ENCODE data around the gene LMNA. TPM values are rescaled to one million over a fixed set of nuclear protein-coding genes. Genes with fewer than 3 reads are reported as not detected.

Gene LMNA
- total RNA-seq, 1 donor from 2014 or later: 358 TPM

DNA sequence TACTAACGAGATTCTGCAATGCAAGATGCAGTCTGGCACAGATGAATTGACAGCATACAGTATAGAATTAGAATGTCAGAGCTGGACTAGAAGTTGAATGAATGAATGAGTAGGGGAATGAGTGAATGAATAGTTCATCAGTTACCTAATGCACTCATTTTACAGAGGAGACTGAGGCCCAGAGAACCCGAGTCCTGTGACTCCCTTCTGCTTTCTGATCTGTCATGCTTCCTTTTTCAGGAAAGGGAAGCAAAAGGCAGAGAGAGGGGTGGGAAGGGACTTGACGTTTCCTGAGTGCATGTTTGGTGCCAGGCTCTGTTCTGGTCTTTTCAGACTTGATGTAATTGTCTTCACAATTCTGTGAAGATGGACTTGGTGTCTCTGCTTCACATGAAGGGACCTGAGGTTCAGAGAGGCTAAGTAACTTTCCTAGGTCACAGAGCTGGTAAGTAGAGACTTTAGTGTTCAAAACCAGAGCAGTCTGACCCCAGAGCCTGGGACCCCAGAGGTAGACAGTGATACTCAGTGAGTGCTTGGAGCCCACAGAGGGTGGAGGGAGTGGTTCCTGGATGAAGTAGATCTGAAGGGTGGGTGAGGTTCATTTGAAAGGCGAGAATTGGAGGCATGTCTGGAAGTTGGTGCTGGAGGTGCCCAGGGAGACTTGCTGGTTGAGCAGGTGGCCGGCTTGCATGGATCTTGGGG lies 24.2 kb upstream of the LMNA start:
- TF ChIP-seq, protein P1, sequence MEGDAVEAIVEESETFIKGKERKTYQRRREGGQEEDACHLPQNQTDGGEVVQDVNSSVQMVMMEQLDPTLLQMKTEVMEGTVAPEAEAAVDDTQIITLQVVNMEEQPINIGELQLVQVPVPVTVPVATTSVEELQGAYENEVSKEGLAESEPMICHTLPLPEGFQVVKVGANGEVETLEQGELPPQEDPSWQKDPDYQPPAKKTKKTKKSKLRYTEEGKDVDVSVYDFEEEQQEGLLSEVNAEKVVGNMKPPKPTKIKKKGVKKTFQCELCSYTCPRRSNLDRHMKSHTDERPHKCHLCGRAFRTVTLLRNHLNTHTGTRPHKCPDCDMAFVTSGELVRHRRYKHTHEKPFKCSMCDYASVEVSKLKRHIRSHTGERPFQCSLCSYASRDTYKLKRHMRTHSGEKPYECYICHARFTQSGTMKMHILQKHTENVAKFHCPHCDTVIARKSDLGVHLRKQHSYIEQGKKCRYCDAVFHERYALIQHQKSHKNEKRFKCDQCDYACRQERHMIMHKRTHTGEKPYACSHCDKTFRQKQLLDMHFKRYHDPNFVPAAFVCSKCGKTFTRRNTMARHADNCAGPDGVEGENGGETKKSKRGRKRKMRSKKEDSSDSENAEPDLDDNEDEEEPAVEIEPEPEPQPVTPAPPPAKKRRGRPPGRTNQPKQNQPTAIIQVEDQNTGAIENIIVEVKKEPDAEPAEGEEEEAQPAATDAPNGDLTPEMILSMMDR (conservative IDR thresholded peaks at IDR 0.05; ENCODE audit: low read depth, low read length): no peak
- DNase-seq (ENCODE audit: low read depth): no peak
- no peak overlapping the region for H3K4me3 ChIP-seq (ENCODE audit: low read depth, low read length)

DNA sequence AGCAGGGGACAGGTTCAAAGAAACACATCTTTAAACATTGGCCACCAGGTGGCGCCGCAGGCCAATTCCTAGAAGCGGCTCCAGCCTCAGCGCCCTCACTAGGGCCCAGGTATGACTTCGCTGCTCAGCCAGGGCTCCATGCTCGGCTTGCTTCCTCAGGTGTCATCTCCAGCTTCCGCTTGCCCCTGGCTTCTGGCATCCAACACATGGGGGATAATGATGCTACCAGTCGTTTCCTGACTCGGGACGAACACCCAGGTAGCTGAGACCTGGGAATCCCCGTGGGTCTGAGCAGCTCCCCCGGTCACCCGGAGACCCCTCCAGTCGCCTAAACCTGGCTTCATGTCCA lies 23.7 kb upstream of the LMNA start:
- no peak overlapping the region for H3K4me3 ChIP-seq (ENCODE audit: low read depth, low read length)
- DNase-seq (ENCODE audit: low read depth): no peak
- TF ChIP-seq, protein P1 (conservative IDR thresholded peaks at IDR 0.05; ENCODE audit: low read depth, low read length): peak; percentile 80

DNA sequence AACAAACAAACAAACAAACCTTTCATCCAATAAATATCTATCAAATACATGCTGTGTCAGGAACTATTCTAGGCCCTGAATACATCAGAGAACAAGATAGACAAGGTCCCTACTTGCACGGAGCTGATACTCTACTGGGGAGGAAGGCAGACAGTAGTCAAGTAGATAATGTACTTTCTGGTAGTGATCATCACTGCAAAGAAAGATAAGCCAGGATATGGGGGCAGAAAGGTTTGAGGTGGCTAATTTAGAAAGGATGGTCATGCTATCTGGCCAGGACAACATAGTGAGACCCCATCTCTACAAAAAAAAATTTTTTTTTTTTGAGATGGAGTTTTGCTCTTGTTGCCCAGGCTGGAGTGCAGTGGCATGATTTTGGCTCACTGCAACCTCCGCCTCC lies 22.9 kb upstream of the LMNA start:
- DNase-seq (ENCODE audit: low read depth): no peak
- TF ChIP-seq, protein P1 (conservative IDR thresholded peaks at IDR 0.05; ENCODE audit: low read depth, low read length): no peak
- H3K4me3 ChIP-seq (ENCODE audit: low read depth, low read length): no peak overlapping the region

DNA sequence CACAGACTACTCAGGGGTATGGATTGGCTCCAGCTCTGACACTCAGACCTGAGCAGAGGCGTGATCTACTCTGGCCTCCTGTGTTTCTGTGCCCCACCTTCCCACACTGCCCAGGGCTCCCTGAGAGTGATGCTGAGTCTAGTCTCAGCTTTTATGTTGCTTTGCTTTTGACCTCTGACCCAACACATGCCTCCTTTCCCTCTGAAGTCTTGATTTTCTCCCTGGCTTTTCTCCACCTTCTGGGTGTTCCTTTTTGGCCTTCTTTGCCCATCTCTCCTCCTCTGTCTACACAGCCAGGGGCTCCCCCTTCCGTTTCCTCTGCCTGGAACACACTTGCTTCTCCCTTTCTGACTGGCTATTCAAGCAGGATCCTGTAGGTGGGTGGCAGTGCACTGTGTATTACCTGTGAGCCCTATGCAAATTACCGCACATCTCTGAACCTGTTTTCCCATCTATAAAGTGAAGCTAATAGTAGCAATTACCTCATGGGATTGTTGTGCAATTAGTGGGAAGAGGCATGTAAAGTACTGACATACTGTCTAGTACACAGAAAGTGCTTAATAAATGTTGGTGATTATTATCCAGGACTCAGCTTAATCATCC lies 18.5 kb upstream of the LMNA start:
- TF ChIP-seq, protein P1 (conservative IDR thresholded peaks at IDR 0.05; ENCODE audit: low read depth, low read length): no peak
- DNase-seq (ENCODE audit: low read depth): no peak
- H3K4me3 ChIP-seq (ENCODE audit: low read depth, low read length): no peak overlapping the region

DNA sequence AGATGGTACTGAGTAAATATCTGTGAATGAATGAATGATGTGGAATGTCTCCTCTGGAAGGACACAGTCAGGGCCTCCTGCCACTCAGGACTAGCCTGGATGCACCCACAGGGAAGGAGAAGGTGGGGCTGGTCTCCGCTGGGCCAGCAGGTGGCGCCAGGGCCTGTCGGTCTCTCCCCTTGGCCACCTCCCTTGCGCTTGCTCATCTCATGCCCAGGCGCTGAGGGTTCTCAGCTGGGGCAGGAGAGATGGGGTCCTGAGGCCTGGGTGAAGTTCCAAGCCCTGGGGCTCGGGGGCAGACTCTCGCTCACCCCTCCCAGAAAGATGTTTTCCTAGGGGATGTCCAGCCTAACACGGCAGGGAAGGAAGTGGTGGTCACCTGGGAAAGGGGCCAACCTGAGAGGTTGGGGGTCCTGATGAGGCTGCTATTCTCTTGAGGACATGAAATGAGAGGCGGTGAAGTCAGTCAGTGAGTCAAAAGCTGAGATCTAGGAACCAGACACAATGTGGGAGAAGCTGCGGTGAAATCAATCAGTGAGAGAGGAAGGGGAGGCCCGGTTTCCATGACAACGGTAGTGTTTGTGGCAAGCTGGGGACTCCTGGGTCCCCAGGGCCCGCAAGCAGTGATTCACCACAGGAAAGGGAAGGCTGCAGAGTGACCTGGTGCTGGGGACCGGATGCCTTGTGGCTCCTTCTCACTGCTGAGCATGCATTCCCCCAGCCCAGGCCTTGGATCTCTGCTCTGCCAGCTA lies 17.7 kb upstream of the LMNA start:
- DNase-seq (ENCODE audit: low read depth): no peak
- TF ChIP-seq, protein P1 (conservative IDR thresholded peaks at IDR 0.05; ENCODE audit: low read depth, low read length): peak; percentile 99

DNA sequence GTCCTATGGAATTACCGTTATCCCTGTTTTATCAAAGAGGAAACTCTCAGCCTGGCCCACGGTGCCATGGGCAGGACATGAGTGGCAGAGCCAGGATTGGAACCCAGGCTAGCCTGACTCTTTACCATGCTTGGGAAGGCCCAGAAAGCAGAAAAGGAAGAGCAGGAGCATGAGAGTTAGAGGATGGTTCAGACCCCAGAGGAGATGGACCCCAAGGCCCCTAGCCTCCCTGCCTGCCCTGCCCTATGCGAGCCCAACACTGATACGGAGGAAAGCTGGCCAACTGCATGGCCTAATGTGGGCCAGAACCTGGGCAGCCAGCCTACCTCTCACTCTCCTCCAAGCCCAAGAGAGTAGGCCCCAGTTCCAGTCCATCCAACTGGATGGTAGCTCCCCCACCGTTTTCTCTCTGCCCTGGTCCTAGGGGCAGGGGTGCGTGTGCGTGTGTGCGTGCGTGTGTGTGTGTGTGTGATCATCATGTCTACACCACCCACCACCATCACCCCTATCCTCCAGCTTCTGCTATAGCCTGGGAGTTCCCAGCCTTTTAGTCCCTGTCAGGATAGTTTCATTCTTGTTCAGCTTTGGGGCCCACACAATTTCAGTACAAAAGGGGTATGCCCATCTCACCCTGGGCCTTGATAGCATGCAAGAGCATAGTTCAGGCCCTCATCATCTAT lies 16.9 kb upstream of the LMNA start:
- no peak overlapping the region for H3K4me3 ChIP-seq (ENCODE audit: low read depth, low read length)
- DNase-seq (ENCODE audit: low read depth): no peak
- TF ChIP-seq, protein P1 (conservative IDR thresholded peaks at IDR 0.05; ENCODE audit: low read depth, low read length): no peak

More for the DNA sequence above, 17.7 kb upstream of the LMNA start:
- H3K4me3 ChIP-seq (ENCODE audit: low read depth, low read length): no peak overlapping the region
